ENCODE measurements around the gene ZFAND2B.

ZFAND2B gene

DNA sequence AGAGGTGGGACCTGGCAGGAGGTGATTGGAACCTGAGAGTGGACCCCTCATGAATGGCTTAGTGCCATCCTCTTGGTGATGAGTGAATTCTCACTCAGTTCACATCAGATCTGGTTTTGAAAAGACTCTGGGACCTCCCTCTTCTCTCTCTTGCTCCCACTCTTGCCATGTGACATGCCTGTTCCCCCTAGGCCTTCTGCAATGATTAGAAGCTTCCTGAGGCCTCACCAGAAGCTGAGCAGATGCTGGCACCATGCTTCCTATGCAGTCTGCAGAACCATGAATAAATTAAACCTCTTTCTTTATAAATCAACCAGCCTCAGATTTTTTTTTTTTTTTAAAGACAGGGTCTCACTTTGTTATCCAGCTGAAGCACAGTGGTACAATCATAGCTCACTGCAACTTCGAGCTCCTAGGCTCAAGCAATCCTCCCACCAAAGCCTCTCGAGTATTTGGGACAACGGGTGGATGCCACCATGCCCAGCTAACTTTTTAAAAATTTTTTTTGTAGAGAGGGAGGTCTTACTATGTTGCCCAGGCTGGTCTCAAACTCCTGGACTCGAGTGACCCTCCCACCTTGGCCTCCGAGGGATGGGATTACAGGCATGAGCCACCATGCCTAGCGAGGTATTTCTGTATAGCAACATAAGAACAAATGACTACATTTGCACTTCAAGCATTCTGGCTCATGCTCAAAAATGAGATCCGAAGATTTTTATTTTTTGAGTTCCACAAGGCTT lies 2.0 kb upstream of the ZFAND2B start:
- no peak for DNase-seq (ENCODE audit: low read depth)

DNA sequence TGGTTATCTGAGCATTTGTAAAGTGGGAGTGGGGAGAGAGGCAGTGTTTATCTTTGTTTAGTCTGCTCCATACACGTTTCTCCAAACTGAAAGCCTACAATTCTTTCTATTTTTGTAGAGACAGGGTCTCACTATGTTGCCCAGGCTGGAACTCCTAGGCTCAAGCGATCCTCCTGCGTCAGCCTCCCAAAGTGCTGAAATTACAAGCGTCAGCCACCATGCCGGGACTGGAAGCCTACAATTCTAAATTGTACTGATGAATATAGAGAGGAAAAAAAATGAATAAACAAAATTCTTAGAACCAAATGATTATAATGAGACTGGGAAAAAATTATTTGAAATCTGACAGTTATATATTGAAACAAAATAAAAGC lies 1.4 kb upstream of the ZFAND2B start:
- no peak for DNase-seq (ENCODE audit: low read depth)

DNA sequence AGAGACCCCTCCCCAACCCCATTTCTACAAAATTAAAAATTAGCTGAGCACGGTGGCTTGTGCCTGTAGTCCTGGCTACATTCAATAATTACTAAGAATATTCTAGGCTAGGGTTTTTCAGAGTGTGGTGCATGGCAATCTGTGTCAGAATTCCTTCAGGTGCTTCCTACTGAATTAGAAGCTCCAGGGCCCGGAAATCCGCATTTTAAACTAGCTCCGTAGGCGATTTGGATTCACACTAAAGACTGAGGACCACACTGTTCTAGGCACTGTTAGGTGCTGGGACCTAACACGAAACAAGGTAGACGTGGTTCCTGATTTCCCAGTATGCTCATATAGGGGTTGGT lies 628 bp upstream of the ZFAND2B start:
- no peak for DNase-seq (ENCODE audit: low read depth)

DNA sequence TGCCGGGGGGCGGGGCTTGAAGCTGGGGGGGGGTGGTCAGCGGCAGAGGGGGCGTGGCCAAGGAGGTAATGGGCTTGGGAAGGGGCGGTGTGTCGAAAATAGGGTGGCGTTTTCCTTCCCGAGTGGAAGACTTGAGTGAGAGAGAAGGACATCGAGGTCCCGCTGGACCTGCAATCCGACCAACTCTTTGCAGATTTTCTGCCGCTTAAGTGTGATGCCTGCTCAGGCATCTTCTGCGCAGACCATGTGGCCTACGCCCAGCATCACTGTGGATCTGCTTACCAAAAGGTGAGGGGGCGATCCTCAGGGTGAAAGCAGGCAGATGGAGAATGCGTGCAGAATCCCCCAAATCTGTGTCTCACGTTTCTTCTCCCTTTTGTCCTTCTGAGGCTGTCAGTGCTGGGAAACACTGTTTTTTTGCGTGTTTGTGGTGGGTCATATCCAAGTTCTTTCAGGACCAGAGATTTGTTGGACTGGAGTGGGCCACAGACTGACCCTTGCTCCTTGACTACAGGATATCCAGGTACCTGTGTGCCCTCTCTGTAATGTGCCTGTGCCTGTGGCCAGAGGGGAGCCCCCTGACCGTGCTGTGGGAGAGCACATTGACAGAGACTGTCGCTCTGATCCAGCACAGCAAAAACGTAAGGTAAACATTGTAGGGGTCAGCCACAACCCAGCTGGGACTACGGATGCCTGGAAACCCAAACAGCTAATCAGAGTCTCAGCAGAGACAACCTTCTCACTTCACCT lies 727 bp downstream of the ZFAND2B start:
- no peak for DNase-seq (ENCODE audit: low read depth)

DNA sequence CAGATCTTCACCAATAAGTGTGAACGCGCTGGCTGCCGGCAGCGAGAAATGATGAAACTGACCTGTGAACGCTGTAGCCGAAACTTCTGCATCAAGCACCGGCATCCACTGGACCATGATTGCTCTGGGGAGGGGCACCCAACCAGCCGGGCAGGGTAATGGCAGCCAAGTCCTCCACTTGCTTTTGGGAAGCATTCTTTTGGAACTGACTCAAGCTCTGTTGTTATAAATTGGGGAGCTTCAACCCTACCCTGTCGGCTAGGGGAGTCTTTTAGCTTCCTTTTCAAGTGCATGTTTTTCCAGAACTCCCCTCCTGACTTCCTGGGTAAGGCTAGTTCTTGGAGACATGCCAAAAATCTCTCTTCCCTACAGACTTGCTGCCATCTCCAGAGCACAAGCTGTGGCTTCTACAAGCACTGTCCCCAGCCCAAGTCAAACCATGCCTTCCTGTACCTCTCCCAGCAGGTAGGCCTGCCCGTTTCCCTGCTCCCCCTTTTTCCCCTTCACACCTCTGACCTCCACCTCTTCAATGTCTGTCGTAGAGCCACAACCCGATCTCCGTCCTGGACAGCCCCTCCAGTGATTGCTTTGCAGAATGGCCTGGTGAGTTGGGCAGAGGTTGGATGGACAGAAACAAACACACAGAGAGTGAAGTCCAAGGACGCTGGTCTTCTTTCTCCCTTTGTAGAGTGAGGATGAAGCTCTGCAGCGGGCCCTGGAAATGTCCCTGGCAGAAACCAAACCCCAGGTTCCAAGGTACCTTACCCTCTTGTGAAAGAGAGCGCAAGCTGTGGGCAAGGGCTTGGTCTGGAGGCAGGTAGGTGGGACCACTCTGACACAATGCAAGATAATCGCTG lies 1.5 kb downstream of the ZFAND2B start:
- no peak for DNase-seq (ENCODE audit: low read depth)

DNA sequence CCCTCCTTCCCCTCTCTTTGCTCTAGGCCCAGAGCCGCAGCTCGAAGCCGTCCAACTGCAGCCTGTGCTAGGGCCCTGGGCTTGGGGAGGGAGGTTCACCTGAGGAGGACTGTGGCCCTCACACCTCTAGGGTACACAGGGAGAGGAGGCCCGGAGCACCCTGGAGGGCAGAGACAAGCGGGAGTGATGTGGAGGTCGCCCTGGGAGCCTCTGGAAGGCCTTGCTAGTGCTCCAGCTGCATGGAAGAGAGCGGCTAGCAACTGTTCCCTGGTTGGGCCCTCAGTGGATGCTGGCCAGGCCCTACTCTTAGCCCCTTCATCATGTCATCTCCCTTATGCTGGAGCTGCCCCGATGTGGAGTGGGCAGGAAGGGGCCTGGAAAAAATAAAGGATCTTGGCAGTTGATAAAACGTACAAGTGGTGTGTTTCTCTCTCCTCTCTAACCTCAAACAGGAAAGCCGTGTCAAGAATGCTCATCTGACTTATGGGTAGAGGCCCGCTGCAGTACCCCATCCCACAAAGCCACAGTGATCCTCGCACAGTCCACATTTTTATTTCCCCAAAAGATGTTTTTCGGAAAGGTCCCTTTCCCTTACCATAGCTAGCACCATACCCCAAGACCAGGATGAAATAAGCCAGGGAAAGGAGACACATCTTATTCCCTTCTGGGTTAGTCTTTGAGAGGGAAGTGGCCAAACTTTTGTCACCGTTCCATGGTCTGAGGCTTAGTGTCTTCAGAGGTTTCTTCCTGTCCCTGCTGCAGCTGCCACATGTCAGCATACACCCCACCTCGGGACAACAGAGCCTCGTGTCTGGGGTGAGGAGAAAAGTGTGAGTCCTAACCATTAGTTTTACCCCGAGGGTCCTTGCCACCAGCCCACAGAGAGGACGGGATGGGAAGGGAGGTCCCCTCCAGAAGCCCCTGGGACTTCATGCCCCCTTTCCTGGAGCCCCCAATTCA lies 2.9 kb downstream of the ZFAND2B start:
- no peak for DNase-seq (ENCODE audit: low read depth)

DNA sequence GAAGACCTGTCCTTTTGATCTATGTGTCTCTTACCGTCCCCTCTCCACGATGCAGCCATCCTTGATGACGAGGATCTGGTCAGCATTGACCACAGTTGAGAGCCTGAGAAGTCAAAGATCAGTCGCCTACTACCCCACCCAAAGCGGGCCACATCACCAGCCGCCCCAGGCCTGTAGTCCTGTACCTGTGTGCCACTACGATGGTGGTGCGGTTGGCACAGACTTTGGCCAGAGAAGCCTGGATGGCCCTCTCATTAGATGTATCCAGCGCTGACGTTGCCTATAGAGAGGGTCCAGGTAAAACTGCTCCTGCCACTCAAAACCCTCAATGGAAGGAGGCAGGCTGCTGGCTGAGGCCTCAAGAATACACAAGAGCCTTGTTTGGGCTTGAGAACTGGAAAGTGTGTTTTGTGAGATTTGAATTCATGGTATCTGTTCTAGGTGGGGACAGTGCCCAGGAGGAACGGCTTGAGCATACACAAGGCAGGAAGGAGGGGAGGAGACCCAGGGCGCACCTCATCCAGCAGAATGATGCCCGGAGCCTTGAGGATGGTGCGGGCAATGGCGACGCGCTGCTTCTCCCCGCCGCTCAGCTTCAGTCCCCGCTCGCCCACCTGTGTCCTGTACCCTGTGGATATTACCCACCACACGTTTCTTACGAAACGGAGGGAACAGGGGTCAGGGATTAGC lies 3.8 kb downstream of the ZFAND2B start:
- DNase-seq (ENCODE audit: low read depth) = no peak

DNA sequence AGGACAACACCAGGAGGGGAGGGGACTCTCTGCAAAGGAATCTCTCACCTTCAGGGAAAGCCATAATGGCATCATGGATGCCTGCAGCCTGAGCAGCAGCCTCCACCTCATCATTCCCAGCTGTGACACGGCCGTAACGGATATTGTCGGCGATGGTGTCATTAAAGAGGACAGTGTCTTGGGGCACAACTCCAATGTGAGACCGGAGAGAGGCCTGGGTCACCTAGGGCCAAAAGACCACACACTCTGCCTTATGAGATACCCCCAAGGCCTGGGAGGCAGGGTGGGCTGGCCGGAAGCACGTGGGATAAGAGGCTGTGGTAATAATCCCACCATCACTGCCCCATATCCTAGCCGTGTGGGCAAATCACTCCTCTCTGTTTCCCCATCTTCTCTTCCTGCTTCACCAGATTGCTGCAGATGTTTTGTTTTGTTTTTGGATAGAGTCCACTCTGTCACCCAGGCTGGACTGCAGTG lies 4.3 kb downstream of the ZFAND2B start:
- DNase-seq (ENCODE audit: low read depth) = no peak

DNA sequence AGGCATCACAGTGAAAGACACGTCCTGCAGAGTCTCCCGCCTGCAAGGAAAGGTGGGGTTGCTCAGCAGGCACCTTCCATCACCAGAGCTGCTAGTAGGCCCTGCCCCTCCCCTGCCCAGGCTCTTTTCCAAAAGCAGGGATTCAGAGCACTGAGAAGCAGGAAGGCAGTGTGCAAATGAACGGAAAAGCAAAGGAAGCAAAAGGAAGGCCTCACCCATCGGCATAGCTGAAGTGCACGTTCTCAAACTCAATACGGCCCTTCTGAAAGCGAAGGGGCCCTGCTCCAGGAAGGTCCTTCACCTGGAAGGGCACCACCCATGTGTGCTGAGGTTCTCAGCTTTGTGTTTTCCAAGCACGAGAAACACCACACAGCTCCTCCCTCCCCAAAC lies 6.4 kb downstream of the ZFAND2B start:
- DNase-seq (ENCODE audit: low read depth) = no peak

DNA sequence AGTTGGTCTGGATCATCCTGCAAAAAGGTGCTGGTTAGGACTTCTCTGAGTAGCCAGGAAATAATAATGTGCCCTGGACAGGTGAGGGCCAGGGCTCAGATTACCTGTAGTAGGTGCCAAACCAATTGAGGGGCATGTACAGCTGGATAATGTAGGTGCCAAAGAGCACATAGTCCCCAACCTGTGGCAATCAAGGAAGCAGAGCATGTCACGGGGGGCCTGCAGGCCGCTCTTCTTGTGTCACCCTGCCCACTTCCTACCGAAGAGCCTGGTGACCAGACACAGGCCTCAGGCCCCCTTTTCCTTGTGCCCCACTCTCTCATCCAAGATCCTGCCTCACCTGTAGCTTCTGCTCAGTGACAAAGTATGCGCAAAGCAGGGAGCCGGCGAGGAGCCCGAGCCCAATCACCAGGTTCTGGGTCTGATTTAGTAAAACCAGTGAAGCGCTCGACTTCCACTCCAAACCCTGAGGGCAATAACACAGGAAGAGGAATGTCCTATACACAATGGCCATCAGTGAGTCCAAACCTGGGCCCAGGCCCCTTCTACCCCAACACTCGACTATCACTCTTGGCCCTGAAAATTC lies 7.0 kb downstream of the ZFAND2B start:
- DNase-seq (ENCODE audit: low read depth) = no peak

DNA sequence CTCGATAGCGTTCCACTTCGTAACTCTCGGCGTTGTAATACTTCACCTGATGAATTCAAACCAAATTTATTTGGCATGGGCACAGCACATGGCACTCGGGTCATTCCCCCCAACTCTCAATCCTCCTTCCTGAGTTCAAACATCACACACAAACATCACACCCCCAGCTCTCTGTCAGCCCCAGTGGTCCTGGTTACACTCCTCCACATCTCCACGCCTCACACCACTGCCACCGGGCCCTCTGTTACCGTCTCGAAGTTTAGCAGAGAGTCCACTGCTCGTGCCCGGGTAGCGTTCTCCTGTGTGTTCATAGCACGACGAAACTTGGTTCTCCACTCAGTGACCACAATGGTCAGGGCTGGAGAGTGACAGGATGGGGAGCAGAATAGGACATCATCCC lies 7.6 kb downstream of the ZFAND2B start:
- DNase-seq (ENCODE audit: low read depth) = no peak

DNA sequence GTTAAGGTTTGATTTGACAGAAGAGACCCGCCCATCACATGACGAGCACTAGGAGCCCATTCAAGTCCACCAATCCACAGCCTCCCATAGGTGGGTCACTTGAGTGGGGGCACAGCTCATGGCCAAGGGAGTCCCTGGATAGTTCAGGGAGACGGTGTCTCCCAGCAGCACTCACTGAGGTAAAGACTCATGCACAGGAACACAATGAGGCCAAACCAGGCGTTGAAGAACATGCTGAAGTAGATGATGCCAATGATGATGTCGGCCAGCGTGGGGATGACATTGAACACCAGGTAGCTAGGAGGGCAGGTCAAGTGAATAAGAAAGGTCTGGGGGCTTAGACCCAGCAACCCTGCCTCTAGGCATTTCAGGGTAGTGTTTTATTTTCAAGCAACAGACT lies 8.2 kb downstream of the ZFAND2B start:
- DNase-seq (ENCODE audit: low read depth) = no peak

DNA sequence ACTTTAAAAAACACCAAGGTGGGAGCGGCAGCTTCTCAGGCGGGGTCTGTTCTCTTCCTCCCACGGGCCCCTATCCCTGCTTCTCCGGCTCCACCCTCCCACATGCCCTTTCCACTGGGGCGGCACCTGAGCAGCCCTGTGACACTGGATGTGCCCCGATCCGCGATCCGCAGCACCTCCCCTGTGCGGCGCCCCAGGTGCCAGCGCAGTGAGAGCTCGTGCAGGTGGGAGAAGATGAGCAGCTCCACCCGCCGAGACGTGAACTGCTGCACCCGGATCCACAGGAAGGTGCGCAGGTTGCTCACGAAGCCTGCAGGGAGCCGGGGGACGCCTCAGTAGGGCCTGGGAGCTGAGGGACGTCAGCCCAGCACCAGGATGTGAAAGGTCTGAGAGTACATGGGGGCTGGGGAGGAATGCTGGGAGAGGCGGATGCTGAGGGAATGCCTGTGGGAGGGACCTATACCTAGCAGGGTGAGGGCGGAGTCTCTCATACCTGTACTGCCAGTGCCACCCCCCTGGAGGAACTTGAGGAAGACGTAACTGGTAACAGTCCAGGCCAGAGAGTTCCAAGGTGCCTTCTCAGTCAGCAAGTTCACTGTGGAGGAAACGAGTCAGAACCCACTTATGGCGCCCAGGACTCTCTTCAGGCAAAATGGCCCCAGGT lies 9.4 kb downstream of the ZFAND2B start:
- DNase-seq (ENCODE audit: low read depth) = no peak

DNA sequence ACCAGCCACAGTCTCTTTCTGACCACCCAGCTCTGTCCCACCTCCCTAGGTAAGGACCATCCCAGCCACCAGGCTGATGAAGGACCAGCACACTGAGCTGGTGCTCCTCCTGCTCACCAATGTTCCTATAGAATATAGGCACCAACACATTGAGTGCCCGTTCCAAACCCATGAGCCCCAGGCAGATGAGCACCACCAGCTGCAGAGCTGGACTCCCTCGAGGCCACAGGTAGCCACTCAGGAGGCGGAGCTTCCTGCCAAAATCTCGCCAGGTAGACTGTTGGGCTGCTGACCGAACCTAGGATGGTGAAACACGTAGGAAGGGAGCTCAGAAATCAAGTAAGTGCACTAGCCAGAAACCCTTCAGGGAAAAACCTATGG lies 9.9 kb downstream of the ZFAND2B start:
- DNase-seq (ENCODE audit: low read depth) = no peak

DNA sequence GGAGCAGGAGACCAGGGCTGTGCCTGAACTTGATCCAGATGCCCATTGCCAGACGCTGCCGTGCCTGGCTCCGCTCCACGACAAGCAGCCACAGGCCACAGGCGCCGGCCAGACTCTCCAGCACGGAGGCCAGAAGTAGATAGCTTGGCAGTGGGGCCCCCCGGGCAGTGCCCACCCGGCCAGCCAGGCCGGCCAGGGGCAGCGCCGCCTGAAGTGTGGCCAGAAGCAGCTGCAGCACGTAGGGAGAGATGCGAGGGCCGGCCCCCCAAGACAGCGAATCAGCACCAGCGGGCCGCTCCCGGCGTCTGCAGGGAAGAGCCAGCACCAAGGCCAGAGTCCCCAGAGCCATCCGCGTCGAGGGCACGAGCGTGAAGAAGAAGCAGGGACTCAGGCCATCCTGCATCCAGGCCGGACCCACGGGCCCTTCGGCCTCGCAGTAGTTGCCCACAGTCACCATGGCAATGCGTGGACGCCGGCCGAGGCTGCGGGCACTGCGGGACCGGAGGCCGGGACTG lies 11.7 kb downstream of the ZFAND2B start:
- peak; percentile 44 for DNase-seq (ENCODE audit: low read depth)

DNA sequence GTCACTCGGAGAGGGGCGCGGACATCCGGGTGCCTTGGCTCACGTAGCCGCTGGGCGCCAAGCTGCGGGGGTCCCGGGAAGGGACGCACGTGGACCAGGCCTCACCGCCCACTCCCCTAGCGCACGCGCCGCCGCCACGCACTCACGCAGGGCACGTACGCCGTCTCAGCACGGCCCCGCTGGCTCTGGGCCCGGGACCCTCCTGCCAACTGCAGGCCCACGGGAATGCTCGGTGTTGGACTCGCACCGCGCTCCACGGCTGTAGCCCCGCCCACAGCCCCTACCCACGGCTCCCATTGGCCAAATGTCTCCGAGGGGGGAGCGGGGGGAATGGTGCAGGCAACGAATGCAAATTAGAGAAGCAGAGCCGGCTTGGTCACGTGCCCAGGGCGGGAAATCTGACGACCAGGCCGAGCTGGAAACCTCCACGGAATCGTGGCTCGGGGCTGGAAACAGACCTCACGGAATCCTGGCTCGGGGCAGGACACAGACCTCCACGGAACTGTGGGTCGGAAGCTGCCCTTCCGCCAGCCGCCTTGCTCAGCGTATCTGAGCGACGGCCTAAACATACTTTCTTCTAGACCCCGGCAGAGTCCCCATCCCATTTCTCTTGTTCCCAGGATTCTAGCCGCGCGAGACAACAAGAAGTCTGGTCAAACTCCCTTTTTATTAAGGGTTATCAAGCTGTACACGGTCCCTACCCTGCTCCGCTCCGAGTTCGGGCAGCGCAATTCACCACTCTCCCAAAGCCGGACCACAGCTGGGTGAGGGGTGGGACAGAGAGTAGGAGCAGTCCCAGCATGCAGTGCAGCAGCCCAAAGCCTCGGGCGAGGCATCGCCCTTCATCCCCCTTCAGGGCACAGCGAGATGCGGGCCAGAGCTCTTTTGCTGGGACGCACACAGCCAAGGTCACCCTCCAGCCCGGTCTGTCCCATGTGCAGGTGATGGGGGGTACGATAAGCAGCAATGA lies 12.4 kb downstream of the ZFAND2B start, which contains the start of gene ABCB6:
Gene ABCB6, minus strand, starts transcription at position 227 of the 970 bp plus-strand sequence. CDS start 285 bp downstream, outside the sequence.
- DNase-seq (ENCODE audit: low read depth) = peak; percentile 84

DNA sequence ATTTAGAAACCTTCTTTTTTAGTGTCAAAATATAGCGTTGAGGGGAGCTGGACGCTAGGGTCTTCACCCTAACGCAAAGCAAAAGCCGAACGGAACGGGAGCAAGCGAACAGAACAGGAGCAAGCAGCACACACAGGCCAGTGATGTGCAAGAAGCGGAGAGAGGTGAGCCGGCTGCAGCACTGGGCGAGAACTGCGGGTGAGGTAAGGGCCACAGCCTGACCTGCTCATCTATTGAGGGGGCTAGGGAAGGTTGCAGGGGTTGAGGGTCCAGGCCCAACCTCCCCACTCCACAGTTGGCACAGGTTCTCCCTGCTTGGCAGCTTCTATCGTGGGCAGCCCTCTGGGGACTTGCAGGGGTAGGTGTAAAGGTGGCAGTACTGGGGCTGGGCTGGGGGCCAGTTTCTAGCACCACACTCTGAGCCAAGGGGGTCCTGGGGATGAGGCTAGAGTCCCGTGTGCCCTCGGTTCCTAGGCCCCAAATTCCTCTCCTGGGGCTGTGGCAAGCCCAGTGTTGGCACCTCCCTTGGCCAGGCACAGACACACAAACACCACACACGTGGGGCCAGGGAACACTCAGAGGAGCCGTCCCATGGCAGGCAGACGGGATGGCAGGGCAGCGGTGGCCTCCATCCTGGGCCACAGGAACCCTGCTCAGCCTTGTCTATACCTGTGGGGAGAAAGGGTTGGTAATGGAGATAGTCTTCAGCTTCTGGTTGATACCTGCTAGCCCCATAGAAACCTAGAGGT lies 13.4 kb downstream of the ZFAND2B start:
- DNase-seq (ENCODE audit: low read depth) = no peak

Data from GM04504 (cell line).